ENCODE data around the gene KBTBD4. TPM values are rescaled to one million over a fixed set of nuclear protein-coding genes. Genes with fewer than 3 reads are reported as not detected.

Gene KBTBD4
- total RNA-seq, 2 experiments from 2014 or later: 15.4 to 16.3 TPM

- ATAC-seq (no peak), DNase-seq (no peak)
- CTCF ChIA-PET: interaction anchor here (1.6 kb wide), 1 partner anchor 19 kb away, joined by 3 read pairs; no protein-coding TSS in a partner anchor
- no peak for TF ChIP-seq CTCF (IDR thresholded peaks at IDR 0.05)
- no peaks in the 10 kb centered on the region for H3K9me3 Mint-ChIP-seq
- peaks cover 20% of the 10 kb centered on the region for H3K4me1 Mint-ChIP-seq (ENCODE audit: low read depth)
- intact Hi-C loops (cut with micrococcal nuclease): no loop called here
- no peaks in the 10 kb centered on the region for H3K27me3 Mint-ChIP-seq
- H3K36me3 Mint-ChIP-seq (ENCODE audit: low read depth): peaks cover 37% of the 10 kb centered on the region
- POLR2A ChIA-PET: interaction anchor here (0.9 kb wide), 1 partner anchor 10 kb away, joined by 4 read pairs; no protein-coding TSS in a partner anchor
- peak overlapping the region; percentile 56 for H3K27ac Mint-ChIP-seq
- H3K4me3 Mint-ChIP-seq: no peak overlapping the region
These were observed 7.4 kb downstream of the KBTBD4 start for GRCh38 chr11:47571357-47571729.

GRCh38 chr11:47570651-47571356 is 8.0 kb downstream of the KBTBD4 start:
- Mint-ChIP-seq H3K27me3 (no peaks in the 10 kb centered on the region), H3K27ac (peak overlapping the region; percentile 56)

GRCh38 chr11:47569646-47570045 is 9.1 kb downstream of the KBTBD4 start:
- no peak for TF ChIP-seq CTCF (IDR thresholded peaks at IDR 0.05)
- ATAC-seq (no peak), DNase-seq (no peak)
- H3K4me3 Mint-ChIP-seq: no peak overlapping the region
- H3K27ac Mint-ChIP-seq: no peak overlapping the region
- POLR2A ChIA-PET: interaction anchor here (0.6 to 1.2 kb wide), 2 partner anchors 10 to 15 kb away, joined by 3 to 7 read pairs; partner anchors contain the start of genes KBTBD4 and NDUFS3
- CTCF ChIA-PET: no interaction called here
- peaks cover 24% of the 10 kb centered on the region for H3K4me1 Mint-ChIP-seq (ENCODE audit: low read depth)
- no peaks in the 10 kb centered on the region for H3K27me3 Mint-ChIP-seq
- peaks cover 30% of the 10 kb centered on the region for H3K36me3 Mint-ChIP-seq (ENCODE audit: low read depth)
- intact Hi-C loops (cut with micrococcal nuclease): no loop called here
- H3K9me3 Mint-ChIP-seq: no peaks in the 10 kb centered on the region

More at GRCh38 chr11:47570651-47571356, 8.0 kb downstream of the KBTBD4 start:
- DNase-seq (no peak), ATAC-seq (no peak)
- intact Hi-C loops (cut with micrococcal nuclease): no loop called here
- CTCF ChIA-PET: no interaction called here
- H3K36me3 Mint-ChIP-seq (ENCODE audit: low read depth): peaks cover 33% of the 10 kb centered on the region
- no peaks in the 10 kb centered on the region for H3K9me3 Mint-ChIP-seq
- no peak overlapping the region for H3K4me3 Mint-ChIP-seq
- peaks cover 21% of the 10 kb centered on the region for H3K4me1 Mint-ChIP-seq (ENCODE audit: low read depth)
- POLR2A ChIA-PET: interaction anchor here (0.6 to 1.2 kb wide), 3 partner anchors 8 to 72 kb away, joined by 3 to 7 read pairs (median 4); partner anchors contain the start of genes KBTBD4 and NDUFS3
- TF ChIP-seq CTCF (IDR thresholded peaks at IDR 0.05): no peak

- ChIA-PET POLR2A (interaction anchor here (0.6 to 4.2 kb wide), 6 partner anchors 9 to 201 kb away, joined by 3 to 48 read pairs (median 4); partner anchors contain the start of genes CELF1, FAM180B, FNBP4 and KBTBD4), CTCF (interaction anchor here (0.6 to 2.2 kb wide), 7 partner anchors 8 to 120 kb away, joined by 3 to 12 read pairs (median 4); partner anchors contain the start of genes KBTBD4 and NDUFS3)
- Mint-ChIP-seq H3K27me3 (no peaks in the 10 kb centered on the region), H3K36me3 (ENCODE audit: low read depth) (peaks cover 16% of the 10 kb centered on the region), H3K27ac (peak overlapping the region; percentile 77), H3K4me1 (ENCODE audit: low read depth) (peaks cover 28% of the 10 kb centered on the region), H3K4me3 (peak overlapping the region; percentile 83), H3K9me3 (no peaks in the 10 kb centered on the region)
- peak; percentile 21 for DNase-seq
- no peak for ATAC-seq
- intact Hi-C loops (cut with micrococcal nuclease): no loop called here
- TF ChIP-seq CTCF (IDR thresholded peaks at IDR 0.05): no peak
These were observed 12.5 kb downstream of the KBTBD4 start for GRCh38 chr11:47566149-47566698.

Measured in activated CD8-positive, alpha-beta T cell treated with anti-CD3 and anti-CD28 coated beads for 36 hours (primary cell).